GM12875 (cell line): ENCODE results near the gene SUPT7L.

Experiments used
- H3K4me3 ChIP-seq: one replicate; pipeline ENCODE4 v1.5.1; 2011; ENCODE audit warnings: low read depth, low read length, control low read depth
- CTCF ChIP-seq: IDR thresholded peaks from 2 replicates; pipeline ENCODE4 v1.5.1; 2011; ENCODE audit warnings: low read depth, mild to moderate bottlenecking, control low read depth, inconsistent platforms, low read length, moderate library complexity, borderline replicate concordance; ENCODE audit not compliant: insufficient read depth

SUPT7L gene

DNA sequence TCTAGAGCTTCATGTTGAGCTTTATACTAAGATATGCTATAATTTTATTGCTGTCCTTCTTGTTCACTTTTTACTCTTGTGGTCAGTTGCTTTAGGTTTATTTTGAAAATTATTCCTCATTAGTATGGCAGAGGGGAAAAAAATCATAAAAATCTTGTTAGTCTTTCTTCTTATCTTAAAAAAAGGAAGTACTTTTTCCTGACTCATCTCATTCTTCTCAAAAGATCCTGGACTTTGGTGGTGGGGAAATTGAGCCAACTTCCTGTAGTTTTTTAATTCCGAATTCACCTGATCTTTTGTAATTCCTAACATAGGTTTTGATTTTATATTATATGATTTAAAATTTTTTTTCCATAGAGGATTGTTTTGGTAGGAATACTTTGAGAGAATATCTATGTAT, 4.0 kb upstream of the SUPT7L start:
- no peak for TF ChIP-seq CTCF
- H3K4me3 ChIP-seq: no peak overlapping the region

GRCh38 chr2:27664622-27665363, 1.4 kb upstream of the SUPT7L start:
- H3K4me3 ChIP-seq: peak overlapping the region; percentile 56
- TF ChIP-seq CTCF: no peak

- TF ChIP-seq CTCF: 0 out of 2 replicates have a peak, but pooled peaks have one; percentile 4
- H3K4me3 ChIP-seq: peak overlapping the region; percentile 56
Observed at GRCh38 chr2:27664154-27664574, 750 bp upstream of the SUPT7L start.

DNA sequence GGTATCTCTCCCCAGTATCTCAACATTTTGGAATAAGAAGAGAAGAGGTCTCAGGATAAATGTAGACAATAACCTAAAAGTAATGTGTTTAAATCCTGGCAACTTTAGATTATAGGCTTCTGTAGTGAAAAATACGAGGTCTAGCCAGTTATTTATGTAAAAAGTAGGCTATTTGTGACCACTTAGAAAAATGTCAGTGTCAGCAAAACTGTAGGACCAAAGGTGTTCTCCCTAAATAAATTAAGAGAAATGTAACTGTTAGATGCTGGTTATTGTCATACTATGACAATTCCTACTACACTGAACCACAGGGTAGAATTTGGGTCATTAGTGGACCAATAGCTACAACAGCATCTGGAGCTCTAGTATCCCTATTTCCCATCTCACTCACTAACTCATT, 2.0 kb downstream of the SUPT7L start:
- no peak for TF ChIP-seq CTCF

DNA sequence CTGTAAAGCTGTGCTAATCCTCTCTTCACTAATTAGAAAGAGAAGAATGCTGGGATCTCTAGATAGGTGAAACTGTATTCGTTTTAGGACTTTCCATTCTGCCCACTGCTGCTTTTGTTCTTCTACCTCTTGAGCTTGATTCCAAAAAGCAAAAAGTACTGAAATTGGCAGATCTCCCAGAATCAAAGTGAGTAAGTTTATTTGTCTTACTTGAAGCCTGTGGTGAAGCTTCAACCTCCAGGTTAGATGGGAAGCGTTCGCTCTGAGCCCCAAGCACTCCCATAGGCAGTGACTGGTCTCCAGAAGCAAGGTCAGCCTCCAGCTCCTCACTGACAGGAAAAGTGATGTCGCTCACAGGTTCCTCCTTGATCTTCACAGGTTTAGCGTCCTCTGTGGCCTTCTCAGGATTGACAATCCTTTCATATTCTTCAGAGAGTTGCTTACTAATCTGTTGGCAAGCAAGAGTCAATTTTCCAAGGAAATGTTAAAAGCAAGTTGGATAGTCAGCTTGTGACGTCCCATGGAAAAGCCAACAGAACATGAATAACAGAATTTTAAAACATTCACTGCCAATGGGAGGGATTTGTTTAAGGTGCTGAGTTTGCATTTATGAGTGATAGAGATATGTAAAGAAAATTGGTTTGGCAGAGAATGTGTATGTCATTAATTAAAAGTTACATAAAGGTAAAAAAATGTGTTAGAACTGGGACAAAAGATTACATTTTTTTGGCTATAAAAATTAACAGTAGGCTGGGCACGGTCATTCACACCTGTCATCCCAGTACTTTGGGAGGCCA, 8.1 kb downstream of the SUPT7L start:
- no peak overlapping the region for H3K4me3 ChIP-seq
- no peak for TF ChIP-seq CTCF

More for the DNA sequence above, 2.0 kb downstream of the SUPT7L start:
- no peak overlapping the region for H3K4me3 ChIP-seq

- no peak for TF ChIP-seq CTCF
- H3K4me3 ChIP-seq: no peak overlapping the region
Observed at GRCh38 chr2:27653397-27653796, 10.0 kb downstream of the SUPT7L start.
